Esophagus muscularis mucosa (tissue), 4 donors: ENCODE results near the gene NDUFB7.

Source experiments
- EP300 ChIP-seq: sonication (generic); formaldehyde crosslinking; IDR thresholded peaks from one replicate; pipeline ENCODE4 v1.6.1; 2017; ENCODE audit warnings: antibody characterized with exemption
- POLR2A ChIP-seq: fragments of 450-650 bp; IDR thresholded peaks from one replicate; pipeline ENCODE4 v1.6.1; 2017; ENCODE audit warnings: antibody characterized with exemption, moderate library complexity, mild to moderate bottlenecking, low read depth
- POLR2AphosphoS5 ChIP-seq, 2 donors: sonication (generic); formaldehyde crosslinking; IDR thresholded peaks; one replicate each; pipeline ENCODE4 v1.6.1; 2017; ENCODE audit warnings: antibody characterized with exemption in 2 of 2
- TF ChIP-seq, protein P1 (sequence below), 3 experiments: fragments of 200-600 bp in 2 of 3; fragments of 450-650 bp in 1 of 3; sonication (generic) in 2 of 3; IDR thresholded peaks; one replicate each; pipeline ENCODE4 v1.5.1; 2017 to 2019; ENCODE audit warnings: antibody characterized with exemption in 3 of 3, mild to moderate bottlenecking in 2 of 3, moderate library complexity in 1 of 3

DNA sequence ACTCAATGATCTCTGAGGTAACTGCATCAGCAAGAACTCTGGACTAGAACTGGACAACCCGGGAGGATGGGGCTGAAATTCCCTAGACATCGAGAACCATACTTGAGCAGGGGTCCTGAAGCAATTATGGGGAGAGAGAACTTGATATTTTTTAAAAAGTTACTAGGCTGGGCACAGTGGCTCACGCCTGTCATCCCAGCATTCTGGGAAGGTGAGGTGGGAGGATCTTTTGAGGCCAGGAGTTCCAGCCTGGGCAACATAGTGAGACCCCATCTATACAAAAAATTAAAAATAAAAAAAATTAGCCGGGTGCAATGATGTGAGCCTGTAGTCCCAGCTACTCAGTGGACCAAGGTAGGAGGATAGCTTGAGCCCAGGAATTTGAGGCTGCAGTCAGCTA is 51.3 kb downstream of the NDUFB7 start:
- TF ChIP-seq POLR2A: no peak
- TF ChIP-seq, protein P1, sequence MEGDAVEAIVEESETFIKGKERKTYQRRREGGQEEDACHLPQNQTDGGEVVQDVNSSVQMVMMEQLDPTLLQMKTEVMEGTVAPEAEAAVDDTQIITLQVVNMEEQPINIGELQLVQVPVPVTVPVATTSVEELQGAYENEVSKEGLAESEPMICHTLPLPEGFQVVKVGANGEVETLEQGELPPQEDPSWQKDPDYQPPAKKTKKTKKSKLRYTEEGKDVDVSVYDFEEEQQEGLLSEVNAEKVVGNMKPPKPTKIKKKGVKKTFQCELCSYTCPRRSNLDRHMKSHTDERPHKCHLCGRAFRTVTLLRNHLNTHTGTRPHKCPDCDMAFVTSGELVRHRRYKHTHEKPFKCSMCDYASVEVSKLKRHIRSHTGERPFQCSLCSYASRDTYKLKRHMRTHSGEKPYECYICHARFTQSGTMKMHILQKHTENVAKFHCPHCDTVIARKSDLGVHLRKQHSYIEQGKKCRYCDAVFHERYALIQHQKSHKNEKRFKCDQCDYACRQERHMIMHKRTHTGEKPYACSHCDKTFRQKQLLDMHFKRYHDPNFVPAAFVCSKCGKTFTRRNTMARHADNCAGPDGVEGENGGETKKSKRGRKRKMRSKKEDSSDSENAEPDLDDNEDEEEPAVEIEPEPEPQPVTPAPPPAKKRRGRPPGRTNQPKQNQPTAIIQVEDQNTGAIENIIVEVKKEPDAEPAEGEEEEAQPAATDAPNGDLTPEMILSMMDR (IDR thresholded peaks at IDR 0.05): no peak
- TF ChIP-seq POLR2AphosphoS5 (IDR thresholded peaks at IDR 0.05): no peak
- TF ChIP-seq EP300: no peak
